Measurements from ENCODE around the gene KHDC4. TPM values are rescaled to one million over a fixed set of nuclear protein-coding genes. Genes with fewer than 3 reads are reported as not detected.

Gene KHDC4
- total and polyA plus RNA-seq, 9 of the 15 experiments (the other 6 are each of a cell fraction or from before 2014, with no cell fraction given), result 12.1 to 185 (median 65.6) TPM

- TF ChIP-seq NR2C2 (CRISPR knock-in tag; IDR thresholded peaks at IDR 0.05) (no peak), NR2C2 (tag; IDR thresholded peaks at IDR 0.05) (no peak), CTCFL (IDR thresholded peaks at IDR 0.05; ENCODE audit: borderline replicate concordance, insufficient read depth, low read depth, low read length, poor library complexity, severe bottlenecking) (no peak), PRDM10 (IDR thresholded peaks at IDR 0.05; ENCODE audit: partially characterized antibody) (no peak), RBM15 (IDR thresholded peaks at IDR 0.05; ENCODE audit: insufficient read depth, low read length) (no peak), ARID3A (IDR thresholded peaks at IDR 0.05; ENCODE audit: borderline replicate concordance, low read depth, low read length) (no peak), ZNF280B (CRISPR knock-in tag; IDR thresholded peaks at IDR 0.05) (no peak), ZNF277 (CRISPR knock-in tag; IDR thresholded peaks at IDR 0.05; ENCODE audit: borderline replicate concordance) (no peak), ZMIZ1 (IDR thresholded peaks at IDR 0.05; ENCODE audit: low read depth in 2 of 2, low read length in 2 of 2) (0 out of 4 replicates have a peak, but pooled peaks of 1 of the 2 experiments have one; percentile 9), USF1 (CRISPR knock-in tag; IDR thresholded peaks at IDR 0.05) (peak; percentile 77)
Observed at GRCh38 chr1:155910621-155911121, 23.5 kb downstream of the KHDC4 start (continued).

Data from K562 (cell line).